ENCODE results near the gene FBXL2.
A peak's percentile ranks its signal among the peaks of the same experiment; 100 is the strongest.

The FBXL2 gene

DNA sequence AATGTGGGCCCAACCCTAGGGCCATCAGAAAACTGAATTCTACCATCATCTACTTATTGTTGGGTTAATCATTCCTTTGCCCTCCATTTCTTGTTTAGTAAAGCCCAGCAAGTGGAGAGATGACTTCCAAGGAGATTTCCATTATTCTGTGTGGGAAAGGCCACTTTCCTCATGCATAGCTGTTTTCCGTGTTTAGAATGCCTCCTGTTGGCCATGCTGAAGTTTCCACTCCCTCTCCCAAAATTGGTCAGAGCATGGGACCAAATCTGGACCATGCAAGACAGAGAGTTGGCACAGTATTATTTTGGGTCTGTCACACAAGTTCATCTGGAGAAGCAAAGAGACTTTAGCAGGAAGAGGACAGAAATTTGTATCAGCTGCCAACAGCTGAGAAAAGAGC lies 43.4 kb upstream of the FBXL2 start:
- POLR2A ChIA-PET: no interaction called here
- CTCF ChIA-PET: no interaction called here

GRCh38 chr3:33236005-33236404 lies 41.2 kb upstream of the FBXL2 start:
- Histone ChIP-seq H3K9me3 (ENCODE audit: control insufficient read depth, insufficient read depth, low read depth, low read length) (no peaks in the 10 kb centered on the region), H3K36me3 (ENCODE audit: control insufficient read depth in 2 of 2, insufficient read depth in 1 of 2, low read length in 2 of 2) (no peaks in the 10 kb centered on the region), H3K4me1 (ENCODE audit: control insufficient read depth, insufficient read depth, low read length) (0 out of 2 replicates have a peak, but pooled peaks cover 5% of the 10 kb centered on the region), H3K27ac (ENCODE audit: extremely low read depth, low read depth, low read length) (peak overlapping the region; percentile 43; the same call in 1 of the 2 replicates), H3K4me3 (ENCODE audit: low read depth, low read length) (no peak overlapping the region)
- ChIA-PET POLR2A (no interaction called here), CTCF (interaction anchor here (0.7 kb wide), 1 partner anchor 317 kb away, joined by 6 read pairs; no protein-coding TSS in a partner anchor)
- peak; percentile 90 for TF ChIP-seq ZNF580 (tag by site-specific recombination; IDR thresholded peaks at IDR 0.05)
- no peak for TF ChIP-seq ZNF133 (tag by site-specific recombination; IDR thresholded peaks at IDR 0.05)
- no peak for TF ChIP-seq ZBTB17 (tag by site-specific recombination; IDR thresholded peaks at IDR 0.05)
- TF ChIP-seq ZNF174 (tag by site-specific recombination; IDR thresholded peaks at IDR 0.05): no peak
- TF ChIP-seq SP2 (tag by site-specific recombination; IDR thresholded peaks at IDR 0.05): no peak
- TF ChIP-seq ZNF654 (tag by site-specific recombination; IDR thresholded peaks at IDR 0.05; ENCODE audit: low read depth): no peak
- TF ChIP-seq, protein P1, sequence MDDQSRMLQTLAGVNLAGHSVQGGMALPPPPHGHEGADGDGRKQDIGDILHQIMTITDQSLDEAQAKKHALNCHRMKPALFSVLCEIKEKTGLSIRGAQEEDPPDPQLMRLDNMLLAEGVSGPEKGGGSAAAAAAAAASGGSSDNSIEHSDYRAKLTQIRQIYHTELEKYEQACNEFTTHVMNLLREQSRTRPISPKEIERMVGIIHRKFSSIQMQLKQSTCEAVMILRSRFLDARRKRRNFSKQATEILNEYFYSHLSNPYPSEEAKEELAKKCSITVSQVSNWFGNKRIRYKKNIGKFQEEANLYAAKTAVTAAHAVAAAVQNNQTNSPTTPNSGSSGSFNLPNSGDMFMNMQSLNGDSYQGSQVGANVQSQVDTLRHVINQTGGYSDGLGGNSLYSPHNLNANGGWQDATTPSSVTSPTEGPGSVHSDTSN (CRISPR knock-in tag; IDR thresholded peaks at IDR 0.05): no peak
- TF ChIP-seq ZNF132 (tag by site-specific recombination; IDR thresholded peaks at IDR 0.05; ENCODE audit: borderline replicate concordance): no peak
- TF ChIP-seq ZNF37A (tag by site-specific recombination; IDR thresholded peaks at IDR 0.05): no peak
- no peak for TF ChIP-seq ZBTB21 (tag by site-specific recombination; IDR thresholded peaks at IDR 0.05)
- no peak for TF ChIP-seq ZNF549 (tag by site-specific recombination; IDR thresholded peaks at IDR 0.05)
- no peak for TF ChIP-seq ZNF629 (tag by site-specific recombination; IDR thresholded peaks at IDR 0.05)
- no peak for TF ChIP-seq TSHZ1 (tag by site-specific recombination; IDR thresholded peaks at IDR 0.05; ENCODE audit: borderline replicate concordance)
- no peak for TF ChIP-seq KLF8 (tag by site-specific recombination; IDR thresholded peaks at IDR 0.05)
- TF ChIP-seq ZNF670 (tag by site-specific recombination; IDR thresholded peaks at IDR 0.05; ENCODE audit: low read depth): no peak
- no peak for TF ChIP-seq ZIC2 (tag by site-specific recombination; IDR thresholded peaks at IDR 0.05)
- TF ChIP-seq ZNF416 (tag by site-specific recombination; IDR thresholded peaks at IDR 0.05): no peak
- no peak for TF ChIP-seq ZBTB7A (tag by site-specific recombination; IDR thresholded peaks at IDR 0.05; ENCODE audit: low read depth)
- TF ChIP-seq ZSCAN30 (tag by site-specific recombination; IDR thresholded peaks at IDR 0.05): 0 out of 2 replicates have a peak, but pooled peaks have one; percentile 57
- TF ChIP-seq ZNF792 (tag by site-specific recombination; IDR thresholded peaks at IDR 0.05): no peak
- peak; percentile 80 for TF ChIP-seq FEZF1 (tag by site-specific recombination; IDR thresholded peaks at IDR 0.05)
- peak; percentile 46; the same call in 1 of the 2 replicates for TF ChIP-seq TRIM28 (IDR thresholded peaks at IDR 0.05; ENCODE audit: borderline replicate concordance, low read length)
- no peak for TF ChIP-seq ZNF626 (tag by site-specific recombination; IDR thresholded peaks at IDR 0.05)

More for the DNA sequence above, 43.4 kb upstream of the FBXL2 start:
- H3K4me3 ChIP-seq (ENCODE audit: low read depth, low read length): no peak overlapping the region
- no peaks in the 10 kb centered on the region for H3K36me3 ChIP-seq (ENCODE audit: control insufficient read depth in 2 of 2, insufficient read depth in 1 of 2, low read length in 2 of 2)
- H3K9me3 ChIP-seq (ENCODE audit: control insufficient read depth, insufficient read depth, low read depth, low read length): no peaks in the 10 kb centered on the region
- no peak overlapping the region for H3K27ac ChIP-seq (ENCODE audit: extremely low read depth, low read depth, low read length)
- TF ChIP-seq BCL6B (tag by site-specific recombination; IDR thresholded peaks at IDR 0.05): no peak
- TF ChIP-seq ZNF639 (tag by site-specific recombination; IDR thresholded peaks at IDR 0.05): no peak
- 0 out of 2 replicates have a peak, but pooled peaks cover 5% of the 10 kb centered on the region for H3K4me1 ChIP-seq (ENCODE audit: control insufficient read depth, insufficient read depth, low read length)
